ENCODE measurements around the gene NAA15.
"Not testable (repeated sequence)": the region's sequence is repeated elsewhere in the genome, so short reads cannot be mapped to it uniquely, and the experiment has no call there.

NAA15 gene

GRCh38 chr4:139299536-139299935 is 1.8 kb upstream of the NAA15 start:
- no peak for DNase-seq

GRCh38 chr4:139300431-139301112 is 733 bp upstream of the NAA15 start:
- DNase-seq = no peak

- DNase-seq = peak; percentile 34 to 56 (median 43)
Measured at GRCh38 chr4:139301821-139302611, 711 bp downstream of the NAA15 start, which contains the start of gene NDUFC1. TSS of gene NDUFC1 (minus strand) at chr4:139302477. CDS start at chr4:139295798, 6,679 bp downstream.

- DNase-seq = no peak
Measured at GRCh38 chr4:139304920-139305319, 3.6 kb downstream of the NAA15 start.

GRCh38 chr4:139311909-139312308 is 10.6 kb downstream of the NAA15 start:
- no peak for DNase-seq

GRCh38 chr4:139312552-139313332 is 11.4 kb downstream of the NAA15 start:
- DNase-seq = no peak

DNA sequence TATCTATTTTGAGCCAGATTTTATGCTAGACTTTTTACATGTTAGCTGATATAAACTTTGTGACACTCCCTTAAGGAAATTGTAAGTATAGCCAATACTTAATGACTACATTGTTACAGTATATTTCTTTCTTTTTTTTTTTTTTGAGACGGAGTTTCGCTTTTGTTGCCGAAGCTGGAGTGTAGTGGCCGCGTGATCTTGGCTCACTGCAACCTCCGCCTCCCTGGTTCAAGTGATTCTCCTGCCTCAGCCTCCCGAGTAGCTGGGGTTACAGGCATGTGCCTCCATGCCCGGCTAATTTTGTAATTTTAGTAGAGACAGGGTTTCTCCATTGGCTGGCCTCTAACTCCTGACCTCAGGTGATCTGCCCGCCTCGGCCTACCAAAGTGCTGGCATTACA is 12.1 kb downstream of the NAA15 start:
- DNase-seq = not testable (repeated sequence)

- DNase-seq = no peak
Measured at GRCh38 chr4:139314047-139314800, 12.9 kb downstream of the NAA15 start.

GRCh38 chr4:139315221-139315675 is 13.9 kb downstream of the NAA15 start:
- DNase-seq = no peak

DNA sequence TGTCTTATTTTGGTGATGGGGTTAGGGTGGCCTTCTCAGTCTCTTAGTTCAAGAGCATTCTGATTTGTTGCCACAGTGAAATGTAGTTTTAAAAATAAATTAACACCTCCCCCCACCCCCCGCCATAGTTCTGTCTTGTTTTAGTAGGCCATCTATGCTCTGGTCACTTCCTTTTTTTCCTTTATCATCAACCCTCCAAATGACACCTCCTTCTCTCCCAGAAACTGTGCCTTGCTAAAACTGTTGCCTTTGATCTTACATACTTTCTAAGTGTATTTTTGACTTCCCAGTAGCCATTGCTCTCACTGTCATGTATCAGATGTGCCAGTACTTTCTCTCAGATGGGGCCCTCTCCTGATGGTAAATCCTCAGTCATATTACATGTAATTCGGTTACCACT is 15.4 kb downstream of the NAA15 start:
- no peak for DNase-seq

DNA sequence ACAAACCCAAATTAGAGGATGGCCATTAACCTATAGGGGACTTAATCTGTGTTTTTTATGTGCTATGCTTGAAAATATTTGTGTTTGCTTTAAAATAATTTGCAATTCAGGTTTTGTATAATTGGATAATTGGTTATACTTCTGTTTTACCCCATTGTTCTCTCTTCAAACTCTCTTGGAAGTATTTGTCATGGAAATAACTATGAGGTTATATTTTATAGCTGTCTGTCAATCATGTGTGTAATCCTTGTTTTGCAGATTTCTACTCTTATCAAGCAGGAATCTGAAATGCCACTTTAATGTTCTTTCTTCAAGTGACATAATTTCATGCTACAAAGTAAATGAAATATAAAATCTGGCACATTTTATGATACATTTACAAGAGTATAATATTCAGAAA is 16.3 kb downstream of the NAA15 start:
- DNase-seq = no peak

DNA sequence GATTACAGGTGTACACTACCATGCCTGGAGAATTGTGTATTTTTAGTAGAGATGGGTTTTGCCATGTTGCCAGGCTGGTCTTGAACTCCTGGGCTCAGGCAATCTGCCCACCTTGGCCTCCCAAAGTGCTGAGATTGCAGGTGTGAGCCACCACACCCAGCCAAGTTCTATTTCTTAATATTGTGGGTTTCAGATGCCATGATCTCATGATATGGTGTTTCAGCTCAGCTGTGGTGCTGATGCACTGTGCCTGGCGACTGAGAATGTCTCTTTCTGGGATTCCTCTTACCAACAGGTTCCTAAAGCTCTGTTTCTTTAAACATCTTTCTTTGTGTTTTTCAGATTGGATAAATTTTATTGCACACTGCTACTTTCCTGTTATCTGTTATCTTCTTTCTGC is 18.3 kb downstream of the NAA15 start:
- DNase-seq = no peak

DNA sequence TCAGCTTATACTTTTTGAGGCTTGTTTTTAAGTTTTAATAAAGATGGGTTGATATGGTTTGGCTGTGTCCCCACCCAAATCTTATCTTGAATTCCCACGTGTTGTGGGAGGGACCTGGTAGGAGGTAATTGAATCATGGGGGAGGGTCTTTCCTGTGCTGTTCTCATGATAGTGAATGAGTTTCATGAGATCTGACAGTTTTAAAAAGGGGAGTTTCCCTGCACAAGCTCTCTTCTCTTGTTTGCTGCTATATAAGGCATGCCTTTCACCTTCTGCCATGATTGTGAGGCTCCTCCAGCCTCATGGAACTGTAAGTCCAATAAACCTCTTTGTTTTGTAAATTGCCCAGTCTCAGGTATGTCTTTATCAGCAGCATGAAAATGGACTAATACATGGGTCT is 20.8 kb downstream of the NAA15 start:
- not testable (repeated sequence) for DNase-seq

DNA sequence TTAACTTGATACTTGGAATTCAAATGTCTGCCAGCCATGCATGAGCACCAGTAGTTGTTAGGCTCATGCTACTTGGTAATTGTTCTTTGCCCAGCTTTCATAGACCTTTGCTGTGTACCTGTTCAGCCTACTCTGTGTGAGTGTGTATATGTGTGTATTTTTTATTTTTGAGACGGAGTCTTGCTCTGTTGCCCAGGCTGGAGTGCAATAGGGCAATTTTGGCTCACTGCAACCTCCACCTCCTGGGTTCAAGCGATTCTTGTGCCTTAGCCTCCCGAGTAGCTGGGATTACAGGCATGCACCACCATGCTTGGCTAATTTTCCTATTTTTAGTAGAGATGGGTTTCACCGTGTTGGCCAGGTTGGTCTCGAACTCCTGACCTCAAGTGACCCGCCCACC is 21.2 kb downstream of the NAA15 start:
- DNase-seq = not testable (repeated sequence)

DNA sequence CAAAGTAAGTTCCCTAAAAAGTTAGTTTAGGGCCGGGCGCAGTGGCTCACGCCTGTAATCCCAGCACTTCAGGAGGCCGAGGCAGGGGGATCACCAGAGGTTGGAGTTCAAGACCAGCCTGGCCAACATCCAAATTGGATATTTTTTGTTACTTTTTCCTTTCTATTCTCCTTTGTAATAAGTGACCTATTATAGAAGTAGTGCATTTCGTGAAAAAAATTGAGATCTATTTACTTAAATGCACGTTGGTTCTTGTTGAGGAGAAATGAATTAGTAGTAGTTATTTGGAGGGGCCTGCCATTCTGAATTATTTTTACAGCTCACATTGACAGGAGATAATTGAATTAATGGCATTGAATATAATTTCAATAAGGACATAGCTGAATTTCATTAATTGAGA is 23.3 kb downstream of the NAA15 start:
- no peak for DNase-seq

- DNase-seq = no peak
Measured at GRCh38 chr4:139329665-139330200, 28.4 kb downstream of the NAA15 start.

- no peak for DNase-seq
Measured at GRCh38 chr4:139330283-139330682, 29.0 kb downstream of the NAA15 start.

DNA sequence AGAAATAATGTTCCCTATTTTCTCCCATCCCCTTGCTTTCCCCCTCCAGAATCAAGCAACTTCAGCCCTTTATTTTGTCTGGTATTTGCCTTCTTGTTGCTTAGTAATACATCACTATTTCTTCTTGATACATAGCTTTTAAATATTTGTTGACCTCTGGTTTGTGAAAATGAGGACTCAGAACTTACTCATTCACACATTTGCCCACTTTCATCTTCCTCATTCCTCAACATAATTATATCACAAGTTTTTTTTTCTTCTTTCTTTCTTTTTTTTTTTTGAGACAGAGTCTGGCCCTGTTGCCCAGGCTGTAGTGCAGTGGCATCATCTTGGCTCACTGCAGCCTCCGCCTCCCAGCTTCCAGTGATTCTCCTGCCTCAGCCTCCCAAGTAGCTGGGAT is 29.9 kb downstream of the NAA15 start:
- DNase-seq = no peak

DNA sequence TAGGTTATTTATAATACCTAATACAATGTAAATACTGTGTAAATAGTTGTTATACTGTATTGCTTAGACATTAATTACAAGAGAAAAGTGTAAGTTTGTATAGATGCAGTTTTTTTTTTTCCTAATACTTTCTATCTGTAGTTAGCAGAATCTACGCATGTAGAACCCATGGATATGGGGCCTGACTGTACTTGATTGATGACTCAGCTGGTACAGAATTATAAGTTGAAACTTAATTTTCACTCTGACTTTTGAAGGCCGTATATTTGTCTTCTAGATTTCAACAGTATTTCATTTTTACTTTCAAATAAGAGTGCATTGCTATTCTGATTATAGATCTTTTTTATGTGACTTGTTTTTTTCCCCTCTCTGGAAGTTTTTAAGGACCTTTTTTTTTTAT is 31.7 kb downstream of the NAA15 start:
- no peak for DNase-seq

- DNase-seq = no peak
Measured at GRCh38 chr4:139337612-139338011, 36.3 kb downstream of the NAA15 start.

- DNase-seq = no peak
Measured at GRCh38 chr4:139361301-139361700, 60.0 kb downstream of the NAA15 start.

DNA sequence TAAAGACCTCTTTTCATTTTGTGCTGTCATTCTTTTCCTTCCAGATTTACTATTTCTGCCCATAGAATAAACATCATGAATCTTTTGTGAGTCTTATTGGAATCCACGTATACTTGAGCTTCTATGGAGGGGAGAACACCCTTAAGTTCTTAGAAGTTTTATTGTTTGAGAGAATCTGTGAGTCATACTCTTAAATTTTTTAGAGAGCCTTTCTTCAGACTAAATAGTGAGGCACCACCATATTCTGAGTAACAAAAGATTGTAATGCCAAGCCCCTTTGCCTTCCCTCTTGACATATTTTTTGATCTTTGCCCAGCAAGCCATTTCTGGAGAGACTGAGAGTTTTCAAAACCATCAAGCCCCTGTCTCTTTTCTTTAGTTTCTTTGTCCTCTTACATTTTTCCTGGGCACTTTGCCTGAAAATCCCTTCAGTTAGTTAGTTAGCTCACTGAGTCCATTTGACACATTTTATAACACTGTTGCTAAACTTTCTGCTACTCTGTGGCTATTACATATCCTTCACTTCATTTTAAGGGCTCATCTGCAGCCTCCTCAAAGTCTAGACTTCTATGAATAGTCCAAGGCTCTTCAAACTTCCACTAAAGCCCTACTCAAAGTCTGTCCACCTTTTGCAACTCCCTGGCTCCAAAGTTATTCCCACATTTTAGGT is 66.3 kb downstream of the NAA15 start:
- DNase-seq = no peak

Measured in activated CD4-positive, CD25-positive, alpha-beta regulatory T cell (primary cell).